ENCODE measurements around the gene NRXN2. TPM values are rescaled to one million over a fixed set of nuclear protein-coding genes. Genes with fewer than 3 reads are reported as not detected.

NRXN2 gene
- total RNA-seq, 1 experiment from 2014 or later = 0.15 TPM

DNA sequence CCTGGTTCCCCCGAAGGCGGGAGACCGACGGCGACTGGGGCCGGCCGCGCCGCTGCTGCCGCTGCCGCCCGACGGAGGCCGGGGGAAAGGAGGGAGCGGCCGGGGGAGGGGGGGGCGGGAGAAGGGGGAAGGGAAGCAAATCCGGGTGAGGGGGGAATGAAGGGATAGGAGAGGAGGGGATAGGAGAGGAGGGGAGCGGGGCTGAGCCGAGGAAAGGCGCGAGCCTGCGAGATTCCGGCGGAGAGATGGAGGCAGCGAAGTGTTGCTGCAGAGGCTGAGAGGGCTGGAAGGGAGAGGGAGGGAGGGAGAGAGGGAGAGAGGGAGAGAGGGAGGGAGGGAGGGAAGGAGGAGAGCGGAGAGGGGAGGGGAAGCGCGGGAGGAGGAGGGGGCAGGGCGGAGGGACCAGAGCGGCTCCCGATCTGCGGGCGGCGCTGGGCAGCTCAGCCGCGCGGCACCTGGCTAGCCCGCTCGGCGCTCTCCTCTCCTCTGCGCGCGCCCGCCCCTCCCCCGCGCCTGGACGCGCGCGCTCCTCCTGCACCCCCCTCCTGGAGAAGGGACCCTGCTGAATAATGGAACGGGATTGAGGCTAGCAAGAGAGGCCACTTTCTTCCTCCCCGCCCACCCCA is 79.6 kb downstream of the NRXN2 start:
- CTCF ChIA-PET = interaction anchor here (0.5 to 0.7 kb wide), 2 partner anchors 195 to 323 kb away, joined by 5 to 10 read pairs; no protein-coding TSS in a partner anchor
- ATAC-seq = peak; percentile 52; the same call in 1 of the 2 replicates
- in situ Hi-C loops (cut with HindIII; ENCODE audit: low pct_unique_long_range_greater_than_20kb, low sequenced_read_pairs) = no loop called here

DNA sequence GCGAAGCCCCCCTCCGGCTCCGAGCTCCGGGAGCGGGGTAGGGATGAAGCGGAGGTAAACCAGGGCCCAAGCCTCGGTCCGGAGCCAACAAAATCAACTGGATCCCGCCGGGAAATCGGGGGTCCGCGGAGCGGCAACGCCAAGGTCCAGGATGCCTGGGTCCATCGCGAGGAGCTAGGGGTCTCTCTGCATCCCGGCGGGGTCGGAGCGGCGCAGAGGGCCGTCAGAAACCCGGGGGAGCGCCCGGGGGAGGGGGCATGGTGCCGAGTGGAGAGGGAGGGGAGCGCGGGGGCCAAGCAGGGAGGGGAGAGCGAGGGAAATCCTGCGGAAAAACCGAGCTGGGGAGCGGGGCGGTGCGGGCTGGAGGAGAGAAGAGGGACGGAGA is 80.1 kb downstream of the NRXN2 start:
- POLR2A ChIA-PET = no interaction called here
- Histone ChIP-seq H3K27me3 (ENCODE audit: control insufficient read depth, insufficient read depth, low read length) (peaks cover 25% of the 10 kb centered on the region), H3K9me3 (ENCODE audit: control insufficient read depth, insufficient read depth, low read depth, low read length) (no peaks in the 10 kb centered on the region), H3K36me3 (ENCODE audit: control insufficient read depth, insufficient read depth, low read length) (no peaks in the 10 kb centered on the region), H3K4me1 (ENCODE audit: control insufficient read depth, insufficient read depth, low read length) (no peaks in the 10 kb centered on the region), H3K4me3 (ENCODE audit: low read depth in 2 of 2, low read length in 2 of 2) (no peak overlapping the region; a peak in 1 of 4 replicates), H3K27ac (ENCODE audit: low read length) (no peak overlapping the region)
- no peak for DNase-seq (ENCODE audit: low read depth, low spot score)
- CTCF ChIA-PET = interaction anchor here (0.7 kb wide), 1 partner anchor 194 kb away, joined by 10 read pairs; no protein-coding TSS in a partner anchor
- ATAC-seq = no peak
- TF ChIP-seq POLR2AphosphoS5 (IDR thresholded peaks at IDR 0.05; ENCODE audit: low read depth, low read length) = no peak
- TF ChIP-seq TCF7L2 (IDR thresholded peaks at IDR 0.05; ENCODE audit: low read depth, low read length) = no peak
- no peak for TF ChIP-seq REST (IDR thresholded peaks at IDR 0.05; ENCODE audit: insufficient read depth in 1 of 2, low read depth in 2 of 2, low read length in 1 of 2)
- intact Hi-C loops (cut with micrococcal nuclease; ENCODE audit: unreplicated experiment) = no loop called here
- in situ Hi-C loops (cut with HindIII; ENCODE audit: low pct_unique_long_range_greater_than_20kb, low sequenced_read_pairs) = no loop called here
- no TSS peak for BruUV-seq (replicated peaks)

More for the DNA sequence above, 79.6 kb downstream of the NRXN2 start:
- POLR2A ChIA-PET = no interaction called here
- intact Hi-C loops (cut with micrococcal nuclease; ENCODE audit: unreplicated experiment) = no loop called here
- Histone ChIP-seq H3K4me3 (ENCODE audit: low read depth in 2 of 2, low read length in 2 of 2) (no peak overlapping the region), H3K27me3 (ENCODE audit: control insufficient read depth, insufficient read depth, low read length) (peaks cover 25% of the 10 kb centered on the region), H3K27ac (ENCODE audit: low read length) (no peak overlapping the region), H3K36me3 (ENCODE audit: control insufficient read depth, insufficient read depth, low read length) (no peaks in the 10 kb centered on the region), H3K4me1 (ENCODE audit: control insufficient read depth, insufficient read depth, low read length) (no peaks in the 10 kb centered on the region), H3K9me3 (ENCODE audit: control insufficient read depth, insufficient read depth, low read depth, low read length) (no peaks in the 10 kb centered on the region)
- no peak for DNase-seq (ENCODE audit: low read depth, low spot score)
- BruUV-seq (replicated peaks) = no TSS peak
- TF ChIP-seq REST (IDR thresholded peaks at IDR 0.05; ENCODE audit: insufficient read depth in 1 of 2, low read depth in 2 of 2, low read length in 1 of 2) (no peak), TCF7L2 (IDR thresholded peaks at IDR 0.05; ENCODE audit: low read depth, low read length) (no peak), POLR2AphosphoS5 (IDR thresholded peaks at IDR 0.05; ENCODE audit: low read depth, low read length) (no peak)
- TF ChIP-seq, protein P1, sequence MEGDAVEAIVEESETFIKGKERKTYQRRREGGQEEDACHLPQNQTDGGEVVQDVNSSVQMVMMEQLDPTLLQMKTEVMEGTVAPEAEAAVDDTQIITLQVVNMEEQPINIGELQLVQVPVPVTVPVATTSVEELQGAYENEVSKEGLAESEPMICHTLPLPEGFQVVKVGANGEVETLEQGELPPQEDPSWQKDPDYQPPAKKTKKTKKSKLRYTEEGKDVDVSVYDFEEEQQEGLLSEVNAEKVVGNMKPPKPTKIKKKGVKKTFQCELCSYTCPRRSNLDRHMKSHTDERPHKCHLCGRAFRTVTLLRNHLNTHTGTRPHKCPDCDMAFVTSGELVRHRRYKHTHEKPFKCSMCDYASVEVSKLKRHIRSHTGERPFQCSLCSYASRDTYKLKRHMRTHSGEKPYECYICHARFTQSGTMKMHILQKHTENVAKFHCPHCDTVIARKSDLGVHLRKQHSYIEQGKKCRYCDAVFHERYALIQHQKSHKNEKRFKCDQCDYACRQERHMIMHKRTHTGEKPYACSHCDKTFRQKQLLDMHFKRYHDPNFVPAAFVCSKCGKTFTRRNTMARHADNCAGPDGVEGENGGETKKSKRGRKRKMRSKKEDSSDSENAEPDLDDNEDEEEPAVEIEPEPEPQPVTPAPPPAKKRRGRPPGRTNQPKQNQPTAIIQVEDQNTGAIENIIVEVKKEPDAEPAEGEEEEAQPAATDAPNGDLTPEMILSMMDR (IDR thresholded peaks at IDR 0.05) = no peak
